ENCODE measurements around the gene CCDC51. TPM values are rescaled to one million over a fixed set of nuclear protein-coding genes. Genes with fewer than 3 reads are reported as not detected.

Gene CCDC51
- total and polyA plus RNA-seq, 2 donors (not counting 3 experiments of a cell fraction or from before 2014, with no cell fraction given), result 11.2 to 11.3 TPM

DNA sequence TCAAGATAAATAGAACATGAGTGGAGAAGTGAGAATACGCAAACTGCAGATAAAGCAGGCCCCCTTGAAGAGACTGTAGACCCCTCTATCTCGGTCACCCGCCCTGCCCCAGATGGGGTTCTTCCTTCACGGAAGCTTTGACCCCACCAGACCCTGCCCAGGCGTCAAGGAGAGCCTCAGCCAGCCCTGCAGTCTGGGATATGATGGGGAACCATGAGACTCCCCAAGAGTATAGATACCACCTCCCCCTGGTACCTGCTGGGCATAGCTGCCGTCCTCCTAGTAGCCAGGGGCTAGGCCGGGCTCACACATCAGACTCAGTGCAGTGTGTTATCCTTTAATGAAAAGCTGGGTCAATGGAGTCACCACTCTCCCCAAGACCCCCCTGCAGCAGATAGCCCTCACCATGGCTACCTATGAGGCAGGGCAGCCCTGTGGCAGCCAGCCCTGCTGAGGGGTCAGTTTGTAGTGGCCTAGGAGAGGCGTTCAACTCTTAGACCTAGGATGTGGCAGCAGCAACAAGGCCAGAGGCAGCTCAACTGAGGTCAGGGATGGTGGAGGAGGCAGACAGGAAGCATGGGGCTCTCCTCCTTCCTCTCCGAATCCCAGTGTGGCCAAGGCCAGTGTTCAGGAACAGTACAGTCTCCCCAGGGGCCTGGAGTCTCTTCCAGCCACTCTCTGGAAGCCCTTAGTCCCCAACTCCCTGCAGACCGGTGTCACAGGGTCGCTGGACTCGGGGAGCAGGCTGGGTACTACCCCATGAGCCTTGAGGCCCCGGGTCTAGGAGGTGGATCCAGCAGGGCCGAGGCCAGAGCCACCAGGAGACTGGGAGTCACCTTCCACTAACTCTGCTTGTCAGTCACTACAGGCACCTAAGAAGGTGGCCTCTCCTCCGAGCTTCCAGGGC lies 36.1 kb downstream of the CCDC51 start:
- H3K79me2 ChIP-seq (ENCODE audit: control insufficient read depth, insufficient read depth, low read length), result no peaks in the 10 kb centered on the region
- peaks cover 0 to 13% of the 10 kb centered on the region in 2 experiments for H3K36me3 ChIP-seq (ENCODE audit: control insufficient read depth in 2 of 2, extremely low read depth in 1 of 2, insufficient read depth in 2 of 2, low read length in 2 of 2)
- dilution Hi-C loops (cut with MboI; ENCODE audit: extremely low pct_ligation_motif_present, low sequenced_read_pairs), result no loop called here
- H3K9me1 ChIP-seq (replicated peaks; ENCODE audit: control insufficient read depth, extremely low read depth, insufficient read depth, low read length), result no peaks in the 10 kb centered on the region
- ChIA-PET CTCF (interaction anchor here (12.6 kb wide), 1 partner anchor 33 kb away, joined by 716 read pairs; no protein-coding TSS in a partner anchor), POLR2A (no interaction called here)
- no peaks in the 10 kb centered on the region for H3K9me3 ChIP-seq (replicated peaks; ENCODE audit: control insufficient read depth, insufficient read depth, low read length)
- no peak overlapping the region for H3K4me2 ChIP-seq (ENCODE audit: insufficient read depth, low read length)
- TF ChIP-seq, protein P1, sequence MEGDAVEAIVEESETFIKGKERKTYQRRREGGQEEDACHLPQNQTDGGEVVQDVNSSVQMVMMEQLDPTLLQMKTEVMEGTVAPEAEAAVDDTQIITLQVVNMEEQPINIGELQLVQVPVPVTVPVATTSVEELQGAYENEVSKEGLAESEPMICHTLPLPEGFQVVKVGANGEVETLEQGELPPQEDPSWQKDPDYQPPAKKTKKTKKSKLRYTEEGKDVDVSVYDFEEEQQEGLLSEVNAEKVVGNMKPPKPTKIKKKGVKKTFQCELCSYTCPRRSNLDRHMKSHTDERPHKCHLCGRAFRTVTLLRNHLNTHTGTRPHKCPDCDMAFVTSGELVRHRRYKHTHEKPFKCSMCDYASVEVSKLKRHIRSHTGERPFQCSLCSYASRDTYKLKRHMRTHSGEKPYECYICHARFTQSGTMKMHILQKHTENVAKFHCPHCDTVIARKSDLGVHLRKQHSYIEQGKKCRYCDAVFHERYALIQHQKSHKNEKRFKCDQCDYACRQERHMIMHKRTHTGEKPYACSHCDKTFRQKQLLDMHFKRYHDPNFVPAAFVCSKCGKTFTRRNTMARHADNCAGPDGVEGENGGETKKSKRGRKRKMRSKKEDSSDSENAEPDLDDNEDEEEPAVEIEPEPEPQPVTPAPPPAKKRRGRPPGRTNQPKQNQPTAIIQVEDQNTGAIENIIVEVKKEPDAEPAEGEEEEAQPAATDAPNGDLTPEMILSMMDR (IDR thresholded peaks at IDR 0.05; ENCODE audit: extremely low read depth in 1 of 2, insufficient read depth in 1 of 2, low read depth in 1 of 2, low read length in 2 of 2), result no peak
- no peak for TF ChIP-seq FOS (IDR thresholded peaks at IDR 0.05; ENCODE audit: borderline replicate concordance, insufficient read depth, low read length)
- no peak for TF ChIP-seq EZH2 (IDR thresholded peaks at IDR 0.05; ENCODE audit: borderline replicate concordance, low read depth, low read length, severe bottlenecking)
- TF ChIP-seq POLR2AphosphoS5 (IDR thresholded peaks at IDR 0.05; ENCODE audit: insufficient read depth, low read depth, low read length), result no peak
- H4K20me1 ChIP-seq (replicated peaks; ENCODE audit: control insufficient read depth, extremely low read depth, insufficient read depth, low read length), result no peaks in the 10 kb centered on the region
- intact Hi-C loops (cut with micrococcal nuclease), result no loop called here
- BruUV-seq (replicated peaks), result TSS peak; percentile 64
- peaks cover 10% of the 10 kb centered on the region for H3K4me1 ChIP-seq (ENCODE audit: control insufficient read depth, extremely low read depth, insufficient read depth, low read length)
- H3K27ac ChIP-seq (ENCODE audit: insufficient read depth, low read depth, low read length), result no peak overlapping the region
- no peaks in the 10 kb centered on the region for H3K27me3 ChIP-seq (ENCODE audit: control insufficient read depth in 2 of 2, insufficient read depth in 2 of 2, low read length in 2 of 2)
- H2AFZ ChIP-seq (ENCODE audit: low read depth, low read length), result no peak overlapping the region
- FAIRE-seq (no peak), DNase-seq (ENCODE audit: low read depth, low spot score) (no peak)
- no peak overlapping the region for H3K9ac ChIP-seq (replicated peaks; ENCODE audit: extremely low read depth, insufficient read depth, low read length)
- H3K4me3 ChIP-seq (replicated peaks in 1 of 3; ENCODE audit: insufficient read depth in 1 of 3, low read depth in 1 of 3, low read length in 3 of 3), result no peak overlapping the region
